KMS-11 (cell line): ENCODE measurements around the gene ARFGAP3.

ENCODE experiments used
- H2AFZ ChIP-seq: fragments of 200-600 bp; sonication (generic); 2 replicates; pipeline ENCODE4 v1.6.1; 2016; ENCODE audit warnings: antibody characterized with exemption, mixed run types, low read depth
- H3K27ac ChIP-seq: fragments of 200-600 bp; sonication (generic); 2 replicates; pipeline ENCODE4 v1.6.1; 2016; ENCODE audit warnings: mild to moderate bottlenecking, mixed run types
- H3K27me3 ChIP-seq: fragments of 200-600 bp; sonication (generic); 2 replicates; pipeline ENCODE4 v1.6.1; 2017; ENCODE audit warnings: mild to moderate bottlenecking, low read depth, mixed run types, moderate library complexity; ENCODE audit not compliant: insufficient read depth
- H3K36me3 ChIP-seq: fragments of 200-600 bp; sonication (generic); 2 replicates; pipeline ENCODE4 v1.6.1; 2017; ENCODE audit warnings: mild to moderate bottlenecking, mixed run types; ENCODE audit not compliant: insufficient read depth
- H3K4me1 ChIP-seq: fragments of 200-600 bp; sonication (generic); 2 replicates; pipeline ENCODE4 v1.6.1; 2016; ENCODE audit warnings: mild to moderate bottlenecking, low read depth, mixed run types; ENCODE audit not compliant: poor library complexity, severe bottlenecking
- H3K4me2 ChIP-seq: fragments of 200-600 bp; sonication (generic); 2 replicates; pipeline ENCODE4 v1.7.0; 2016; ENCODE audit warnings: mild to moderate bottlenecking, mixed run types
- H3K4me3 ChIP-seq: fragments of 200-600 bp; sonication (generic); IDR thresholded peaks from 2 replicates; pipeline ENCODE4 v1.6.1; 2017; ENCODE audit warnings: low read depth, low read length, mixed read lengths; ENCODE audit not compliant: insufficient read depth
- H3K79me2 ChIP-seq: fragments of 200-600 bp; sonication (generic); 2 replicates; pipeline ENCODE4 v1.6.1; 2016; ENCODE audit warnings: low read depth, mixed run types; ENCODE audit not compliant: insufficient read depth
- H3K9ac ChIP-seq: fragments of 200-600 bp; sonication (generic); 2 replicates; pipeline ENCODE4 v1.6.1; 2016; ENCODE audit warnings: mild to moderate bottlenecking, mixed run types
- H4K20me1 ChIP-seq: fragments of 200-600 bp; sonication (generic); 2 replicates; pipeline ENCODE4 v1.6.1; 2016; ENCODE audit warnings: mild to moderate bottlenecking, mixed run types; ENCODE audit not compliant: insufficient read depth
- CTCF ChIP-seq: fragments of 200-600 bp; sonication (generic); conservative IDR thresholded peaks from 2 replicates; pipeline ENCODE4 v1.6.1; 2017; ENCODE audit warnings: low read depth, mild to moderate bottlenecking, antibody characterized with exemption, low read length, moderate library complexity, mixed read lengths

Gene ARFGAP3

GRCh38 chr22:42871146-42872050 lies 14.3 kb upstream of the ARFGAP3 start:
- no peak overlapping the region for H3K27ac ChIP-seq
- H2AFZ ChIP-seq = no peak overlapping the region
- no peaks in the 10 kb centered on the region for H3K27me3 ChIP-seq
- H4K20me1 ChIP-seq = no peaks in the 10 kb centered on the region
- no peaks in the 10 kb centered on the region for H3K79me2 ChIP-seq
- no peak overlapping the region for H3K4me3 ChIP-seq
- H3K9ac ChIP-seq = no peak overlapping the region
- no peak for TF ChIP-seq CTCF
- H3K4me1 ChIP-seq = no peaks in the 10 kb centered on the region
- no peak overlapping the region for H3K4me2 ChIP-seq
- no peaks in the 10 kb centered on the region for H3K36me3 ChIP-seq

- Histone ChIP-seq H3K4me3 (no peak overlapping the region), H4K20me1 (no peaks in the 10 kb centered on the region), H3K9ac (no peak overlapping the region), H3K27me3 (no peaks in the 10 kb centered on the region), H3K79me2 (no peaks in the 10 kb centered on the region), H3K27ac (no peak overlapping the region), H3K4me1 (no peaks in the 10 kb centered on the region), H2AFZ (no peak overlapping the region), H3K36me3 (no peaks in the 10 kb centered on the region), H3K4me2 (no peak overlapping the region)
- TF ChIP-seq CTCF = no peak
Observed at GRCh38 chr22:42869888-42870480, 12.9 kb upstream of the ARFGAP3 start.

- Histone ChIP-seq H3K79me2 (no peaks in the 10 kb centered on the region), H3K4me2 (no peak overlapping the region), H4K20me1 (no peaks in the 10 kb centered on the region), H3K4me3 (no peak overlapping the region), H2AFZ (no peak overlapping the region), H3K36me3 (no peaks in the 10 kb centered on the region), H3K9ac (no peak overlapping the region), H3K4me1 (no peaks in the 10 kb centered on the region), H3K27me3 (no peaks in the 10 kb centered on the region), H3K27ac (no peak overlapping the region)
- TF ChIP-seq CTCF = no peak
Observed at GRCh38 chr22:42869463-42869862, 12.4 kb upstream of the ARFGAP3 start.

- Histone ChIP-seq H3K4me3 (no peak overlapping the region), H3K36me3 (no peaks in the 10 kb centered on the region), H3K4me2 (no peak overlapping the region), H3K79me2 (no peaks in the 10 kb centered on the region), H3K27ac (no peak overlapping the region), H4K20me1 (no peaks in the 10 kb centered on the region), H3K27me3 (no peaks in the 10 kb centered on the region), H2AFZ (no peak overlapping the region), H3K4me1 (peaks cover under 1% of the 10 kb centered on the region), H3K9ac (no peak overlapping the region)
- TF ChIP-seq CTCF = no peak
Observed at GRCh38 chr22:42868751-42869251, 11.7 kb upstream of the ARFGAP3 start.
